HFFc6 (cell line): ENCODE results near the gene ARHGAP31. TPM values are rescaled to one million over a fixed set of nuclear protein-coding genes. Genes with fewer than 3 reads are reported as not detected.

ENCODE experiments used
- DNase-seq: peaks from one replicate; pipeline ENCODE4 v3.0.0-alpha.2; 2018
- H3K27ac Mint-ChIP-seq: 2 replicates; pipeline ENCODE4 v1.8.0; 2020; ENCODE audit warnings: mild to moderate bottlenecking, mixed read lengths
- H3K27me3 Mint-ChIP-seq: 2 replicates; pipeline ENCODE4 v1.8.0; 2021; ENCODE audit warnings: mild to moderate bottlenecking, moderate library complexity, mixed read lengths; ENCODE audit not compliant: insufficient read depth
- H3K36me3 Mint-ChIP-seq: 2 replicates; pipeline ENCODE4 v1.8.0; 2021; ENCODE audit warnings: low read depth, mixed read lengths
- H3K4me1 Mint-ChIP-seq: 2 replicates; pipeline ENCODE4 v1.8.0; 2020; ENCODE audit warnings: low read depth, mixed read lengths
- H3K4me3 Mint-ChIP-seq: 2 replicates; pipeline ENCODE4 v1.8.0; 2020; ENCODE audit warnings: mild to moderate bottlenecking, moderate library complexity, mixed read lengths
- H3K9me3 Mint-ChIP-seq: 2 replicates; pipeline ENCODE4 v1.8.0; 2020; ENCODE audit warnings: mild to moderate bottlenecking, mixed read lengths
- total RNA-seq, 6 experiments: library from RNA; stranded (reverse); fragmentation: NEBNext Ultra II Directional; extraction: Animal tissue kit (Norgen Biotek cat#: 25700); gene quantifications; 2 replicates in 1 of 6; 3 replicates in 5 of 6; pipeline ENCODE4 v1.2.3, GENCODE V29; 2021
- TF ChIP-seq, protein P1 (sequence below): fragments of 200-600 bp; sonication (generic); IDR thresholded peaks from 2 replicates; pipeline ENCODE4 v1.5.0; 2021; ENCODE audit warnings: antibody characterized with exemption, mild to moderate bottlenecking

Gene ARHGAP31
- total RNA-seq, 6 experiments from 2014 or later, result 18.0 to 25.1 (median 20.5) TPM

DNA sequence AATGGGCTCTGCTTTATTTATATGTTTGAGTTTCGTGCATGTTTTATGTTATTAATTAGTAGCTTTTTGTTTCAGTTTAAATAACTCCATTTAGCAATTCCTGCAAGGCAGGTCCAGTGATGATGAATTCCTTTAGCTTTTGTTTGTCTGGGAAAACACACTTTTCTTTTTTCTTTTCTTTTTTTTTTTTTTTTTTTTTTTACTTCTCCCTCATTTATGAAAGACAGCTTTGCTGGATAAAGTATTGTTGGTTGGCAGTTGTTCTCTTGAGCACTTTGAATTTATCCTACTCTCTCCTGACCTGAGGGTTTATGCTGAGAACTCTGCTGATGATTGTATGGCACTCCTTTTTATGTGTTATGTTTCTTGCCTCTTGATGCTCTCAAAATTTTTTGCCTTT is 133.5 kb downstream of the ARHGAP31 start:
- Mint-ChIP-seq H3K27ac (no peak overlapping the region), H3K36me3 (peaks cover 69% of the 10 kb centered on the region), H3K4me3 (no peak overlapping the region), H3K4me1 (peaks cover 9% of the 10 kb centered on the region), H3K9me3 (peaks cover 44% of the 10 kb centered on the region), H3K27me3 (no peaks in the 10 kb centered on the region; the same call in 1 of the 2 replicates)
- TF ChIP-seq, protein P1, sequence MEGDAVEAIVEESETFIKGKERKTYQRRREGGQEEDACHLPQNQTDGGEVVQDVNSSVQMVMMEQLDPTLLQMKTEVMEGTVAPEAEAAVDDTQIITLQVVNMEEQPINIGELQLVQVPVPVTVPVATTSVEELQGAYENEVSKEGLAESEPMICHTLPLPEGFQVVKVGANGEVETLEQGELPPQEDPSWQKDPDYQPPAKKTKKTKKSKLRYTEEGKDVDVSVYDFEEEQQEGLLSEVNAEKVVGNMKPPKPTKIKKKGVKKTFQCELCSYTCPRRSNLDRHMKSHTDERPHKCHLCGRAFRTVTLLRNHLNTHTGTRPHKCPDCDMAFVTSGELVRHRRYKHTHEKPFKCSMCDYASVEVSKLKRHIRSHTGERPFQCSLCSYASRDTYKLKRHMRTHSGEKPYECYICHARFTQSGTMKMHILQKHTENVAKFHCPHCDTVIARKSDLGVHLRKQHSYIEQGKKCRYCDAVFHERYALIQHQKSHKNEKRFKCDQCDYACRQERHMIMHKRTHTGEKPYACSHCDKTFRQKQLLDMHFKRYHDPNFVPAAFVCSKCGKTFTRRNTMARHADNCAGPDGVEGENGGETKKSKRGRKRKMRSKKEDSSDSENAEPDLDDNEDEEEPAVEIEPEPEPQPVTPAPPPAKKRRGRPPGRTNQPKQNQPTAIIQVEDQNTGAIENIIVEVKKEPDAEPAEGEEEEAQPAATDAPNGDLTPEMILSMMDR, result no peak
- DNase-seq, result no peak

DNA sequence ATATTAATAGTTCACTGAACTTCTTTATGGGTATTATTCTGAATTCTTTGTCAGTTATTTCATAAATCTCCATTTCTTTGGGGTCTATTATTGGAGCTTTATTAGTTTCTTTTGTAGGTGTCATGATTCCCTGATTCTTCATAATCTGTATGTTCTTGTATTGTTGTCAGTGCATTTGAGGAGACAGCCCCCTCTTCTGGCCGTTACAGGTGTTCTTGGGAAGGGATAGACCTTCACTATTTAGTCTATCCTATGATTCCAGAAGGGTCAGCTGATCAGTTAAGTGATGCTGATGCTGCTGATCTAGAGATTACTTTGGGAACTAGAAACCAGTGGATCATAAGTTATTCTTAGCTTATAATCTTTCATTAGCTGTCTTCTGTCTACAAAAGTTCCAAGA is 134.4 kb downstream of the ARHGAP31 start:
- peaks cover 18% of the 10 kb centered on the region for H3K4me1 Mint-ChIP-seq
- no peak overlapping the region for H3K27ac Mint-ChIP-seq
- DNase-seq, result no peak
- peaks cover 44% of the 10 kb centered on the region for H3K9me3 Mint-ChIP-seq
- H3K36me3 Mint-ChIP-seq, result peaks cover 70% of the 10 kb centered on the region
- TF ChIP-seq, protein P1, result peak; percentile 41; the same call in 1 of the 2 replicates
- H3K27me3 Mint-ChIP-seq, result no peaks in the 10 kb centered on the region; the same call in 1 of the 2 replicates
- no peak overlapping the region for H3K4me3 Mint-ChIP-seq

DNA sequence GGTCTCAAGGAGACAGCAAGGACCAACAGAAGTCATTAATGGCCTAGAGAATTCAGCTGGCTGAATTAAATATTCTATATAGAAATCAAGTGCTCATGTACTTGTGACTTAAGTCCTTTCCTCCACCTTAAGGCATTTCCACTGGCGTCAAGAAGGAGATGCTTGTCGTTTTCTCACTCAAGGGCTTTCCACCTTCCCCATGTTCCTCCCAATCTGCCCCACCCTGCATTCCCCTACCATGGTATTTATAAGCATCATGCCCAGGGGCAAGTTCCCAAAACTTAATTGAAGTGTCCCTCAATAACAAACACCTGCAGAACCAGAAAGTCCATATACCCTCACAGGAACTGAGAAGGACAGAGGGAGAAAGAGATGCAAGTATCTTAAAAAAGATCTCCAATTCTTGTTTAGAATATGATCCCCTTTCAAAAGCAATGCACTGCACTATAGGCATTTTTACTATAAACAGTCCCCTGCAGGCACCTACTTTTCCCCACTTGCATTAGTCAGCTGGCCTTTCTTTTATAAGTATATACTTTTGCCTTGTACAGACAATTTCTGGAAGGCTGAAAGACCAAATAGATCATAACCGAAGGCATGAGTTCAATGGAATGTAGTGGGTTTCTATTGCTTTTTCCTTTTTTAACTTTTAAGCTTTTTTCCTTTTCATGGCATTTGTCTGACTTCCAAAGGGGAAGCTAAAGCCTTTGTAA is 139.6 kb downstream of the ARHGAP31 start:
- no peak overlapping the region for H3K27ac Mint-ChIP-seq
- H3K9me3 Mint-ChIP-seq, result peaks cover 13% of the 10 kb centered on the region
- no peak overlapping the region; the same call in 1 of the 2 replicates for H3K4me3 Mint-ChIP-seq
- peaks cover 28% of the 10 kb centered on the region for H3K4me1 Mint-ChIP-seq
- H3K36me3 Mint-ChIP-seq, result peaks cover 72% of the 10 kb centered on the region
- DNase-seq, result no peak
- TF ChIP-seq, protein P1, result no peak
- no peaks in the 10 kb centered on the region; the same call in 1 of the 2 replicates for H3K27me3 Mint-ChIP-seq

DNA sequence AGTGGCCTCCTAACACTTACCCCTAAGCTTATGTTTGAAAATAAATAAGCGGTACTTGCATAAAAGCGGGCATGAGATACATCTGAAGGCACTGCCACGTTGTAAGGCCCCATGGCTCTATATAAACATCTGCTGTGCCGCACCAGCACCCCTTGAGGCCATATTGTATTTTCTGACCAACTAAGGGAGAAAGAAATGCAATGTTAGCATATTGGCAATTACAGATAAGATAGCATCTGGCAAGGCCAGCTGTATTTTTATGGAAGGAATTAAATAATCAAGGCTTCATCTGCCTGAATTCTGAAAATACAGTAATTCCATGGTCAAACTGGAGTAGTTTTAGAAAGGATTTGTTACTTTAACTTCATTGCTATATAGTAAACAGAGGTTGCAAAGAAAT is 140.5 kb downstream of the ARHGAP31 start:
- H3K27ac Mint-ChIP-seq, result no peak overlapping the region
- H3K27me3 Mint-ChIP-seq, result no peaks in the 10 kb centered on the region
- H3K36me3 Mint-ChIP-seq, result peaks cover 65% of the 10 kb centered on the region
- no peak for DNase-seq
- no peak overlapping the region for H3K4me3 Mint-ChIP-seq
- H3K9me3 Mint-ChIP-seq, result peaks cover 4% of the 10 kb centered on the region; the same call in 1 of the 2 replicates
- TF ChIP-seq, protein P1, result no peak
- peaks cover 28% of the 10 kb centered on the region for H3K4me1 Mint-ChIP-seq

DNA sequence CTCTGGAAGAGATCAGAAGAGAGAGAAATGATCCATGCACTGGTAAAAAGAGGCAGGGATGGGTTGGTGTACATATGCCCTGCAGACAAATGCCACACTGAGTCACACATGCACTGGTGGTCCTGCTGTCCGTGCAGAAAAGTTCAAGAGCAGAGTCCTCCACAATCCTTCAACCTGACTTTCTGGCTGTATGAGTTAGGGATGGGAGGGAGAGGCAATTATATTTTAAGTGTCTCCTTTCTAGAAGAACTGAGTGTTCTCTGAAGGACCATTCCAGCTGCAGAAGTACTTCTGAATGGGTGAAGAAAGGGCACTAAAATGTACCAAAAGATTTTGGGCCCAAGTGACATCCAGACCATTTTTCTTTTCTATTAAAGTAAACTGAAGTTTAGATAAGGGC is 142.8 kb downstream of the ARHGAP31 start:
- DNase-seq, result no peak
- TF ChIP-seq, protein P1, result no peak
- Mint-ChIP-seq H3K36me3 (peaks cover 51% of the 10 kb centered on the region), H3K27ac (no peak overlapping the region), H3K27me3 (no peaks in the 10 kb centered on the region), H3K4me1 (peaks cover 22% of the 10 kb centered on the region), H3K4me3 (no peak overlapping the region), H3K9me3 (no peaks in the 10 kb centered on the region)
